Measurements from ENCODE around the gene ITGAX.
"Not testable (repeated sequence)": the region's sequence is repeated elsewhere in the genome, so short reads cannot be mapped to it uniquely, and the experiment has no call there.

The ITGAX gene

GRCh38 chr16:31417036-31417435 is 62.1 kb downstream of the ITGAX start:
- H3K36me3 ChIP-seq (replicated peaks); in situ Hi-C loops (cut with MboI; ENCODE audit: low sequenced_read_pairs); H3K27me3 ChIP-seq (ENCODE audit: low read depth); H3K4me1 ChIP-seq; H3K9me3 ChIP-seq; H3K4me3 ChIP-seq; DNase-seq (ENCODE audit: low spot score in 2 of 2): not testable (repeated sequence)

- Histone ChIP-seq H3K27me3 (ENCODE audit: low read depth) (no peaks in the 10 kb centered on the region), H3K9me3 (no peaks in the 10 kb centered on the region; the same call in 1 of the 2 replicates), H3K36me3 (replicated peaks) (no peaks in the 10 kb centered on the region), H3K4me3 (no peak overlapping the region), H3K4me1 (no peaks in the 10 kb centered on the region)
- no peak for DNase-seq (ENCODE audit: low spot score in 2 of 2)
- in situ Hi-C loops (cut with MboI; ENCODE audit: low sequenced_read_pairs) = no loop called here
Measured at GRCh38 chr16:31417916-31418315, 62.9 kb downstream of the ITGAX start.

- Histone ChIP-seq H3K9me3 (no peaks in the 10 kb centered on the region; the same call in 1 of the 2 replicates), H3K27me3 (ENCODE audit: low read depth) (no peaks in the 10 kb centered on the region), H3K4me1 (no peaks in the 10 kb centered on the region), H3K4me3 (no peak overlapping the region), H3K36me3 (replicated peaks) (no peaks in the 10 kb centered on the region)
- no peak for DNase-seq (ENCODE audit: low spot score in 2 of 2)
- in situ Hi-C loops (cut with MboI; ENCODE audit: low sequenced_read_pairs) = no loop called here
Measured at GRCh38 chr16:31420037-31420436, 65.1 kb downstream of the ITGAX start.

- Histone ChIP-seq H3K9me3 (no peaks in the 10 kb centered on the region; the same call in 1 of the 2 replicates), H3K4me3 (no peak overlapping the region), H3K27me3 (ENCODE audit: low read depth) (no peaks in the 10 kb centered on the region), H3K36me3 (replicated peaks) (no peaks in the 10 kb centered on the region), H3K4me1 (no peaks in the 10 kb centered on the region)
- in situ Hi-C loops (cut with MboI; ENCODE audit: low sequenced_read_pairs) = no loop called here
- DNase-seq (ENCODE audit: low spot score in 2 of 2) = no peak
Measured at GRCh38 chr16:31421587-31421986, 66.6 kb downstream of the ITGAX start.

GRCh38 chr16:31423241-31423640 is 68.3 kb downstream of the ITGAX start:
- no peaks in the 10 kb centered on the region for H3K27me3 ChIP-seq (ENCODE audit: low read depth)
- in situ Hi-C loops (cut with MboI; ENCODE audit: low sequenced_read_pairs) = no loop called here

GRCh38 chr16:31423801-31424200 is 68.8 kb downstream of the ITGAX start:
- Histone ChIP-seq H3K9me3 (no peaks in the 10 kb centered on the region), H3K27me3 (ENCODE audit: low read depth) (no peaks in the 10 kb centered on the region), H3K4me1 (no peaks in the 10 kb centered on the region), H3K4me3 (no peak overlapping the region), H3K36me3 (replicated peaks) (no peaks in the 10 kb centered on the region)
- in situ Hi-C loops (cut with MboI; ENCODE audit: low sequenced_read_pairs) = no loop called here
- DNase-seq (ENCODE audit: low spot score in 2 of 2) = no peak

More at GRCh38 chr16:31423241-31423640, 68.3 kb downstream of the ITGAX start:
- Histone ChIP-seq H3K4me1 (no peaks in the 10 kb centered on the region), H3K4me3 (no peak overlapping the region), H3K9me3 (no peaks in the 10 kb centered on the region), H3K36me3 (replicated peaks) (no peaks in the 10 kb centered on the region)
- DNase-seq (ENCODE audit: low spot score in 2 of 2) = no peak

- in situ Hi-C loops (cut with MboI; ENCODE audit: low sequenced_read_pairs) = no loop called here
- Histone ChIP-seq H3K36me3 (replicated peaks) (no peaks in the 10 kb centered on the region), H3K4me3 (no peak overlapping the region)
Measured at GRCh38 chr16:31427441-31428278, 72.7 kb downstream of the ITGAX start.

GRCh38 chr16:31428279-31428597 is 73.3 kb downstream of the ITGAX start, which contains the start of gene COX6A2:
COX6A2 (minus strand) TSS chr16:31428360; CDS start chr16:31428325, 35 bp downstream.
- DNase-seq (ENCODE audit: low spot score in 2 of 2) = no peak
- Histone ChIP-seq H3K27me3 (ENCODE audit: low read depth) (no peaks in the 10 kb centered on the region), H3K9me3 (no peaks in the 10 kb centered on the region), H3K4me3 (no peak within 1 kb of the TSS), H3K4me1 (no peaks in the 10 kb centered on the region), H3K36me3 (replicated peaks) (no peaks in the 10 kb centered on the region)
- in situ Hi-C loops (cut with MboI; ENCODE audit: low sequenced_read_pairs) = no loop called here

More at GRCh38 chr16:31427441-31428278, 72.7 kb downstream of the ITGAX start:
- no peak for DNase-seq (ENCODE audit: low spot score in 2 of 2)
- H3K9me3 ChIP-seq = no peaks in the 10 kb centered on the region
- H3K27me3 ChIP-seq (ENCODE audit: low read depth) = no peaks in the 10 kb centered on the region
- no peaks in the 10 kb centered on the region for H3K4me1 ChIP-seq

- Histone ChIP-seq H3K4me3 (no peak overlapping the region), H3K4me1 (no peaks in the 10 kb centered on the region), H3K27me3 (ENCODE audit: low read depth) (no peaks in the 10 kb centered on the region), H3K9me3 (no peaks in the 10 kb centered on the region), H3K36me3 (replicated peaks) (no peaks in the 10 kb centered on the region)
- no peak for DNase-seq (ENCODE audit: low spot score in 2 of 2)
- in situ Hi-C loops (cut with MboI; ENCODE audit: low sequenced_read_pairs) = no loop called here
Measured at GRCh38 chr16:31428638-31429247, 73.8 kb downstream of the ITGAX start.

GRCh38 chr16:31429314-31429713 is 74.3 kb downstream of the ITGAX start:
- no peaks in the 10 kb centered on the region for H3K9me3 ChIP-seq
- no peaks in the 10 kb centered on the region for H3K4me1 ChIP-seq
- in situ Hi-C loops (cut with MboI; ENCODE audit: low sequenced_read_pairs) = no loop called here
- no peaks in the 10 kb centered on the region for H3K36me3 ChIP-seq (replicated peaks)
- DNase-seq (ENCODE audit: low spot score in 2 of 2) = no peak
- H3K27me3 ChIP-seq (ENCODE audit: low read depth) = no peaks in the 10 kb centered on the region
- H3K4me3 ChIP-seq = no peak overlapping the region

- Histone ChIP-seq H3K36me3 (replicated peaks) (no peaks in the 10 kb centered on the region), H3K27me3 (ENCODE audit: low read depth) (no peaks in the 10 kb centered on the region), H3K4me1 (no peaks in the 10 kb centered on the region), H3K9me3 (no peaks in the 10 kb centered on the region), H3K4me3 (no peak overlapping the region)
- in situ Hi-C loops (cut with MboI; ENCODE audit: low sequenced_read_pairs) = no loop called here
- no peak for DNase-seq (ENCODE audit: low spot score in 2 of 2)
Measured at GRCh38 chr16:31429796-31430195, 74.8 kb downstream of the ITGAX start.

- DNase-seq (ENCODE audit: low spot score in 2 of 2) = no peak
- Histone ChIP-seq H3K27me3 (ENCODE audit: low read depth) (no peaks in the 10 kb centered on the region), H3K4me1 (no peaks in the 10 kb centered on the region), H3K36me3 (replicated peaks) (no peaks in the 10 kb centered on the region), H3K4me3 (no peak overlapping the region), H3K9me3 (no peaks in the 10 kb centered on the region)
- in situ Hi-C loops (cut with MboI; ENCODE audit: low sequenced_read_pairs) = no loop called here
Measured at GRCh38 chr16:31430380-31431052, 75.5 kb downstream of the ITGAX start.
